ENCODE data around the gene FRMD1.

The FRMD1 gene

DNA sequence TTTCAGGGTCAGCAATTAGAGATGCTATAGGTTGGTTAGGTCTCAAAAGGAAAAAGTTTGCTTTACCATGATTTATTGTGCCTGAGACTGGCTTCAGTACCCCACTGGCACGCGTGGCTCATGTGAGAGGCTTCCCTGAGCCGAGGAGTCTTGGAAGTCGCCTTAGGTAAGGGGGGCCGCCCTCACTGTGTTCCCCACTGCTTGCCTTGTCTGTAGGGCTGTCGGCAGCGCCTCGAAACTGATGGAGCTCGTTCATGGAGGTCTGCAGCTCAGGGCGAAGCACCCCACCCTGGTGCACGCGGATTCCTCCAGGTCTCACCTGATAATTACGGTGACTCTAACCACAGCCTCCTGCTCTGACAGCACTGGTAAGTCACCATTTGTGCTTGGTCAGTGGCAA, 39.2 kb downstream of the FRMD1 start:
- DNase-seq: no peak

DNA sequence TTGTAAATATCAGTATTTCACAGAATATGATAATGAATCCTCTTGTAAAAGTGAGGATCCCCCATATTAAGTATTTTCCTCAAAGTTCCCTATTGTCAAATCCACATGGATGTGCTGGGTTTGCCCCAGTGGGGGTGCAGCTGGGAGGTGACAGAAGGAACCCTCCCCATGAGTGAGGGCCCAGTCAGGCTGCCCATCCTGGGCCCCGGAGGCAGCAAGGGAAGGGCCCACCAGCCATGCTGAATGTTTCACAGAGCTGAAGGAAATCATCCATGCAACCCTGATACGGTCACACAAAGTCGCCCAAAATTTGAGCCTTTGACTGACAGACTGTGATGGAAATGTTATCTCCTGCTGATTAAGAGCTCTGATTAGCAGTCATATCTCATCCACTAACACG, 39.7 kb downstream of the FRMD1 start:
- DNase-seq: no peak

DNA sequence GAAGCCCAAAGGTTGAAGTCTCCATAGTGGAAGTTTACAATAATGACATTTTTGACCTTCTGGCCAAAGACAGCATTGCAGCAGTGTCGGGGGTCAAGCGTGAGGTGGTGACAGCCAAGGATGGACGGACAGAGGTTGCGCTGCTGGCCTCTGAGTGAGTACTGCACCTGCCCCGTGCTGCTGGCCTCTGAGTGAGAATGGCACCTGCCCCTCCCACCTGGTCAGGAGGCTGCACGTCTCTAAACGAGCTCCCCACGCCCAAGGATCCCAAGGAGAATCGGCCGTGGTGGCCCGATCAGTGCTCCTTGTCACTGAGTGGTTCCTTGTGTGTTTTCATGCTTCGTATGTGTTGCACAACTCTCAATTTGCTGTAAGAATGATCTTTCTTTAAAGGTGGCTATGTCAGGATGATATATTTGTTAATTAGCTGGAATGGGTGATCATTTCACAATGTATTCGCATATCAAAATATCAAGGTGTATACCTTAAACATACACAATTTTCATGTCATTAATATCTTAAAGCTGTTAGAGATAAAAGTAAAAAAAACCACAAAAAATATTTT, 40.4 kb downstream of the FRMD1 start:
- DNase-seq: no peak

DNA sequence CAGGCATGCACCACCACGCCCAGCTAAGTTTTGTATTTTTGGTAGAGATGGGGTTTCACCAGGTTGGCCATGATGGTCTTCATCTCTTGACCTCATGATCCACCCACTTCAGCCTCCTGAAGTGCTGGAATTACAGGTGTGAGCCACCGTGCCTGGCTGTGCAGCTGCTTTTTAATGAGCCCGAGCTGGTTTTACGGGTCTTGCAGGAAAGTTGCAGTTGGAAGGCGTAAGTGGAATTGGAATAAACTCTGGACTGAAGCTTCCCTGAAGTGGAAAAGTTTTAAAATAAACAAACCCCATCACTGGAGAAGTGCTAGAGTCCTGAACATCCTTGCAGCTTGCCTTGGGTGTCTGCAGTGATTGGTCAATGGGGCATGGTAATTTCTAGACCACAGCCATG, 41.2 kb downstream of the FRMD1 start:
- DNase-seq: no peak

DNA sequence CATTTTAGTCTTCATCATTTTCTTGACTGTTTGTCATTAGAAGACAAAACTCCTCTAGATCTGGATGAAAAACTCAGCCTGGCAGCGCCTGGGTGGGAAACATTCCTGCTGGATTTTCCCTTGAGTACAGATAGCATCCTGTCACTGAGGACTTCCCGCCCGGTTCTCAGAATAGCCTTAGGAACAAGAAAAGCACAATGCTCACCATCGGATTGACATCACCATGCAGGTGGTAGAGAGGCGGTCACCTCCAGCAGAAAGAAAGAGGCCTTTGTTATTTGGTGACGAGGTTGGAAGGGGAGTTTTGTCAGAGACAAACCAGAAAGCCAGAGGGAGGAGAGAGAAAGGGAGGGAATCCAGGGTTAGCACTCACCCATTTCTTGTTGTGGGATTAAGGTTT, 41.8 kb downstream of the FRMD1 start:
- DNase-seq: no peak

DNA sequence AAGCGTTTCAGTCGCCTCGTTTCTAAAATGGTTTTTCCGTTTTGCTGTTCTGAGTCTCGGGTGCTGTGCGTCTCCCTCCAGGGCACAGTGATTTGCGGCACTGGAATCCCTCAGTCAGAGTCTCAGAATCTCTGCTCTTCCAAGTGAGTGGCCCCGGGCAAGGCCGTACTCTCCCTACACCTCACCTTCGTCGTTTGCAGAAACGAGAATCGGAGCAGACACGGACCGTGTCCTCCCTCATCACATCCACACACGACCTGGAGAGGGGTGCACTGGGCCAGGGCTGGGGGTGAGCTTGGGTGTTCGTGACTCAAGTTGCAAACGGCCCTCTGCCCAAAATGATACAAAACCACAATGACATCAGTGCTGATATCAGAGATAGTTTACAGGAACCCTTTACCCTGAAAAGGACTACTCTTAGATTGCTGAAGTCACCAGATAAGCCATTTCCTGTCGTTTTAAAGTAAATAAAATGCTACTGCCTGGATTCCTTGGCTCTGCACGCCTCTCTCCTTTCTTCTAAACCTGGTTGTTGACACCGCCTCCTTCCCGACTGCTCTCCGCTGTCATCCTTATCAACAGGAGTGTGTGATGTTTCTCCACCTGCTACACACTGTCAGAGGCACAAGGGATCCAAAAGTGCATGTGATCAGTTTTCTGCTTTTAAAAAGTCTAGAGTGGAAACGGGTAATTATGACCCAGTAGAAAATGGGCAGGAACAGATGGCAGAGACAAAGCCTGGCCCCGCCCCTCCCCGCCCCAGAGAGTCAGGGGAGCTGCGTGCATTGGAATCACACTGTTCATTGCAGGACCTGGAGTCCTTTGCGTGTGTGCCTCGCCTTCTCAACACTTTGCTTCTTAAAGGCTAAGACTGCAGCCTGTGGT, 43.1 kb downstream of the FRMD1 start:
- DNase-seq: no peak

DNA sequence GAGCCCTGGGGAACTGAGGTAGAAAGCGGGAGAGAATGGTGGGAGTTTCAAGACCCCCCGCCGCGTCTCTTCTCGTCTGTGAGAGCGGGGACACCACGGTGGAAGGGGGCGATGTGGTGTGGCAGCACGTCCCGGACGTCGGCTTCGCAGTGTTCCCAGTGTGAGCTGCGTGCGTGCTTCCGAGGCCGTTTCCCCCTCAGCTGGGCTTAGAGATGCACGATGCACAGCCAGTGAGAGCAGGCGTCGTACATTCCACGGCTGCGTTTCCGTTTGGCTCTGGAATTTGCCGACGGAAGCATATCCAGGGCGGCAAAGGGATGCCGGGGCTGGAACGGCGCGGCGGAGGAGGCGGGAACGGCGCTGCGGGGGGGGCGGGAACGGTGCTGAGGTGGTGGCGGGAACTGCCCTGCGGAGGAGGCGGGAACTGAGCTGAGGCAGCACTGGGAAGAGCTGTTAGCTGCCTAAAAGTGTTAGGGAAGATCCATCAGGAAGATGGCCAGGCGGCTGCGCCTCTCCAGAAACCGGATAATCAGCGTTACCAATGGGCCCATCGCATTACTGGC, 43.8 kb downstream of the FRMD1 start:
- DNase-seq: no peak

DNA sequence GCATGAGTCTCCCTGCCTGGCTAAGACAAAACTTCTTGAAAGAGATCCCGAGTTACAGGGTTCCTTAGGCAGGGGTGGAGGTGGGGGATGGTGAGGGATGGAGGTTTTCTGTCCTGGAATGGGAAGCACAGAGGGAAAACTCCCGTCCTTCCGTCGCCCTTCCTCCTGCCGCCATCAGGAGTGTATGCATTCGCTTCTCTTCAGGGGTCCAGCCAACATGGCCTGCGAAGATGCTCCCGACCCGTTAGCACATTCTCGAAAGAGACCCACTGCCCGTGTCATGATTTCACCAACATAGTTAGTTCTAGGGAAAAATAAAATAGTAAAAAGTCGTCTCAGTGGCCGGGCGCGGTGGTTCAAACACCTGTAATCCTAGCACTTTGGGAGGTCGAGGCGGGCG, 44.5 kb downstream of the FRMD1 start:
- DNase-seq: no peak

DNA sequence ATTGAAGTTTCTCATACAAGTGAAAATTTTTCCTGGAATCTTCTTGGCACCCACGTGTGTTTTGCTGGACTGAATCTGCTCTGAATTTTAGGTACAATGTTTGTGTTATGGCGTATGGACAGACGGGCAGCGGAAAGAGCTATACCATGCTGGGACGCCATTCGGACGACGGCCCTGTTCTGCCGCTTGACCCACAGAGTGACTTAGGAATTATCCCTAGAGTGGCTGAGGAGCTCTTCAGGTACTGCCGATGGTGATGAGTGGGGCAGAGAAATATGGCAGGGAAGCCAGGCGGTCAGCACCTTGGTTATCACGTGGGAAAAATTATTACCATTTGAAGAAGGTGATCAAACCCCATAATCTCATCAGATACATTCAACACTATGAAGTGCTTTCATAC, 45.2 kb downstream of the FRMD1 start:
- no peak for DNase-seq

DNA sequence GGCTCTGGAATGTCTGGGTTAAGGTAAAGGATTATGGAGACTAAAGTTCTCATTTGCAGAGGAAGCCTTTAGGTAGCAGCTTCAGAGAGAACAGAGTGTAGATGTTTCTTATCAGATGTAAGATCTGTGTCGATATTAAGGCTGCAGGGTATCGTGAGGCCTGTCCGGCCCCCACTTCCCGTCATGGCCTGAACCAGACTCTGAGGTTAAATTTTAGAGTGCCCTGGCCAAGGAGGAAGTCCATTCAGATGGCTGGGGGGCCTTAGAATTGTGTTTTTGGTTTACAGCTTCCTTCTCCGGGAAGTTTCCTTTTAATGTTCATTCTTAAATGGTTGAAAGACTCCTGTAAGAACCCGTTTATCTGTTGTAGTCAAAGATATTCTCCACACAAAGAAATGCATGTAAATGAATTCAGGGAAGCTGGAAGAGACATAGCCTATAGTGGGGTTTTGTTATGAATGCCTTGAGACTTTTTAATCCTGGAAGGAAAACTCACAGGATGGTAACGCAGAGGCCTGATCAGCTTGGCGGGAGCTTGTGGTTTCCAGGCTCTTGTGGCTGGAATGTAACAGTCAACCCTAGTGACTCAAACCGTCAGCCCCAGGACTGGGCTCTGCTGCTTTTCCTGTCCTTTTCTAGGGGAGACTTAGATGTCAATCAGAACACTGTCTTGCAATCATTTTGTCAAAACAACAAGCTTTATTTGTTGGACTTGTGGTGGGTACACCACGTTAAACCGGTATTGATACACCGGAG, 46.8 kb downstream of the FRMD1 start:
- no peak for DNase-seq

DNA sequence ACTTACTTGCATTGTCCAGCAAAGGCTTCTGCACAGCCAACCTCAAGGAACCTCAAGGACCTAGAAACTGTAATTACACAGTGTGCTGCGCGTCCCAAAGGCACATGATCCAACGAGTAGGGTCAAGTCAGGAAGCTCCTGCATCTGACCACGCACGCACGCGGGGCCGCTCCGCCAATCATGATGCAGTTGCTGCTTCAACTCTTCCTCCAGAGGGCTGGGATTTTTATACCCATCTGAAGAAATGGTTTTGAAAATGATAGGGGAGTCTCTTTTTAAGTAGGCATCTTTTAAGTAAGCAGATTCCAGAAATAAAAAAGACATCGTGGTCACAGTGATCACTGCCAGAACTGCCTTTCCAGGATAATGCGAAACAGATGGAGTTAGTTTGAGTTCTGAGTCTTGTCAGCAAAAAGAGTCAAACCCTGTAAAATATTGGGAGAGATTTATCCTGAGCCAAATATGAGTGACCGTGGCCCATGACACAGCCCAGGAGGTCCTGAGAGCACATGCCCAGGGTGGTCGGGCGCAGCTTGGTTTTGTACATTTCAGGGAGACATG, 47.5 kb downstream of the FRMD1 start:
- DNase-seq: no peak

DNA sequence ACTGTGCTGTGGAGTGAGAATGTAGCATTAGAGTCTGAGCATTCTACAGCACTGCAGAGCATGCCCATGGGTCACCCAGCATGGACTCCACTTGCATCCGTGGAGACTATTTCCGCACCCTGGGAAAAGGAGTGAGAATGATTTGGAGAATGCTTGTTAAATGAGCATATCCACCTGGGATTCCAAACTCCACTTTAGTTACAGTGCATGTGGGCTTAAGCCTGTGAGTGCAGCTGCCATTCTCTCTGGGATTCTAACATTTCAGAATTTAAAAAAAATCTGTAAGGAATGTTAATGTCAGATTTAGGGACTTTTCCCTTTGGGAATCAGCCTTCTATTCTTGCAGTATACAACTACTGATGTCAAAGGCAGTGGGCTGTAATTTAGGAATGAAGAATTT, 48.1 kb downstream of the FRMD1 start:
- no peak for DNase-seq

DNA sequence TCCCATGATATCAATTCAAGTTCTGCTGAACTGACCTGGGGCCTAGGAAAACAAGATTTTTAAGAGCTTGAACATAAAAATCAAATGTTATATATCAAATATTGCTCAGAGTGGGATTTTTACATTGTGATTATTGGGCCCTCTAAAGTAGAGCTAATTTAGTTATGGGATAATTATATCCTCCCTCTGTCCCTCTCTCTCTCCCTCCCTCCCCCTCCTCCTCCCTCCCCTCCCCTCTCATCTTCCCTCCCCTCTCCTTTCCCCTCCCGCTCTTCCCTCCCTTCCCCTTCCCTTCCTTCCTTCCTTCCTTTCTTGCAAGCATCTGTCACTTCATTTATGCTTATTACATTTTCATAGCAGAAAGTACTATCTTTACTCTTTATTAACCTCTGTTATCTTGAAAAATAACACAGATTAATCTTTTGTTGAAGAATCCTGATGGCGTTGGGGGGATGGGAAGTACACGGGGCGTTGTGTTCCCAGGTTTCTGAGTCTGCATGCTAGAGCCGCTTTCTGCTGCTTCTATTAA, 48.7 kb downstream of the FRMD1 start:
- no peak for DNase-seq

DNA sequence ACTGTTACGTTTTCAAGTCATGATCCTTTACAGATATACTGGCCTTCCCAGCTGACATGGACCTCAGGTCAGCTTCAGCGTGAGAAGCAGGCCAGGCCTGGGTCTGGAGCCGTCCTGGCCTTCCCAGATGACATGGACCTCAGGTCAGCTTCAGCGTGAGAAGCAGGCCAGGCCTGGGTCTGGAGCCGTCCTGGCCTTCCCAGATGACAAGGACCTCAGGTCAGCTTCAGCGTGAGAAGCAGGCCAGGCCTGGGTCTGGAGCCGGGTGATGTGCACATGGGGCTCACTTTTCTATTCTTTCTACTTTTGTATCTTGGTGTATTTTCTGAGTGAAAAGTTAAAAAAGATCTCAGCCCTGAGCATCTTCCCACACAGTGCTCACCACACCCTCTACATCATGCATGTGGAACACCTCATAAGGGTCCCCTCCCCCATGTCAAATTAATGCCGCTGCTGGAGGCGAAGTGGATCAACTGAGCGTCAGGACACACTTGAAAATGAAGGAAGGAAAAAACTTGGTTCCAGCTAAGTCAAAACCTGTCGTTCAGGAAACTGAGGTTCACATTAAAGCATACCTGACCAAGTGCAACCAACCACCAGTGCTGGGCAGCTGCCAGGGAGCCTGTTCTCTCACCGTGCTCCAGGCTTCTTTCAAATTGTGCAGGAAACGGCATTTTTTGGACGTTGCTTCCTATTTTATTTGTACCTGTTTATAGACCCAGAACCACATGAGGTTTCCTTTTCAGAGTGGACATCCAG, 49.4 kb downstream of the FRMD1 start:
- no peak for DNase-seq

DNA sequence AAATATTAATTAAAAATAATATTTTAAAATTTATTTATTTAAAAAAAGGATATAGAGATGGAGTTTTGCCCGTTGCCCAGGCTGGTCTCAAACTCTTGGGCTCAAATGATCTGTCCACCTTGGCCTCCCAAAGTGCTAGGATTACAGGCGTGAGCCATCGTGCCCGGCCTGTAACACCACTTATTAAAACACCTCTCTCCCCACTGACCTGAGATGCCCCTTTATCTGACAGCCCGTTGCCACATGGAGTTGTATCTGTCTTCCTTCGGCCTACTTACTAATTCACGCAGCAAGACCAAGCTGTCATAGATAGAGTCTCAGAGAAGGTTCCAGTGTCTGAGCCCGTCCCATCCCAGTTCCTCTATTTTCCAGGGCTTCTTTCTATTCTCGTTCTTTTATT, 50.8 kb downstream of the FRMD1 start:
- DNase-seq: no peak

DNA sequence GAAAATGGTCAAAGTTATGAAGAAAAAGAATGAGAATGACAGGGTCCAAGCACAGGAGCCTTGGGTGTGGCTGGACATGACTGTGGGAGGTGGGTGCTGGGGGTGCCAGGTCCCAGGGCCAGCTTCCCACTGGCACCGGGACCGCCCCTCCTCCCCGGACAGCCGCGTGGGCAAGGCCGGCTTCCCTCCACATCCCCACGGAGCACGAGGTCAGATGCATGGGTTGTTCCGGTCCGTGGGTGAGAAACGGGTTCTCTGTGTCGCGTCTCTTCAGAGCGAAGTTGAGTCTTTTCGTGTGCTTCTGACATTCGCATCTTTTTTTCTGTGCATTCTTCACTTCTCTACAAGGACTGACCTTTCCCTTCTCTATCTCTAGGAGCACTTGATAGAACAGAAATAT, 51.5 kb downstream of the FRMD1 start:
- no peak for DNase-seq

DNA sequence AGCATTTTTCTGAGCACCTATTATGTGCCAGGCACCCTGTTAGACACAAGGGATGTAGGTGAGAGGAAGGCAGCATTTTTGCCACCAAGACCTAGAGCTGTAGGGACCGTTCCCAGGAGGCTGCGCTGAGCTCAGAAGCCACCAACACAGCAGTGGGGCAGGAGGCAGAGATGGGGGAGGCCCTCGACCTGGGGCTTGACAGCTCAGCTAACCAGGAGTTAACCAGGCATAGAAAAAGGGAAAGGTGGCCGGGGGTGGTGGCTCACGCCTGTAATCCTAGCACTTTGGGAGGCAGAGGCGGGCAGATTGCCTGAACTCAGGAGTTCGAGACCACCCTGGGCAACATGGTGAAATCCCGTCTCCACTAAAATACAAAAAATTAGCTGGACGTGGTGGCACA, 52.1 kb downstream of the FRMD1 start:
- no peak for DNase-seq

DNA sequence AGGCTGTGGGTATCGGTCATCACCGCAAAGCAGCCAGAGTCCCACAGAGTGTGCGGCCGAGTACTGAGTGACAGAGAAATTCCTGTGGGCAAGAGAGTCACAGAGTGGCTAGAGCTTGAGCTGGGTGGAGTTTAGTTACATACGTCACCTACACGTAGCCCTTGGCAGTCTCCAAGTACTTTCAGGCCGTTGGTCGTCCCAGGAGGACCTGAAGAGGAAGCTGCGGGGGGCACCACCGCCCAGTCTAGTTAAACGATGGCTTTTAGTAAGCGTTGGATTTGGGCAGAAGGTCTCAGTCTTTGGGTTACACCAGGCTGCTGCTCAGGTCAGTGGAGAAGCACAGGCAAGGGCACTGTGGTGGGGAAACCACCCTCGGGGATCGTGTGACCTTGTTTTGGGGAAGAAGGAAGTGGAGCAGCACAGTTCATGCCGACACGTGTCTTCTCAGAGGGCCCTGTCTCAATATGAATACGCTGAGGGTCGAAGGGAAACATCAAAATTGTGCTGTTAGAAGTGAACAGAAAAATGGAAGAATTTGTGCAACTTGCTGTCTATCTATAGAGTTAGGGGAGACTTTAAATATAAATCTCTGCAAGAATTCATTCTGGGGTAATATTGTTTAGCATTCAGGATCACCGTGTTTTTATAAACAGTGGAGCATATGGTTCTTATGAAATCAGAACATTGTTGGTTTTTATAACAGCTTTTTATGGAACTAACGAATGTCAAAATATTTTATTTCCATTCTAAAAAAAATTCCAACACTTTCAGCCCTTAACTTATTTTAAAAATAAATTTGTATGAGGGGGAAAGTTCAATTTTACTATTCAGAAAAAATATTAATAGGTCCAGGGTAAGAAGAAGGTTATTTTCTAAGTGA, 52.9 kb downstream of the FRMD1 start:
- no peak for DNase-seq

DNA sequence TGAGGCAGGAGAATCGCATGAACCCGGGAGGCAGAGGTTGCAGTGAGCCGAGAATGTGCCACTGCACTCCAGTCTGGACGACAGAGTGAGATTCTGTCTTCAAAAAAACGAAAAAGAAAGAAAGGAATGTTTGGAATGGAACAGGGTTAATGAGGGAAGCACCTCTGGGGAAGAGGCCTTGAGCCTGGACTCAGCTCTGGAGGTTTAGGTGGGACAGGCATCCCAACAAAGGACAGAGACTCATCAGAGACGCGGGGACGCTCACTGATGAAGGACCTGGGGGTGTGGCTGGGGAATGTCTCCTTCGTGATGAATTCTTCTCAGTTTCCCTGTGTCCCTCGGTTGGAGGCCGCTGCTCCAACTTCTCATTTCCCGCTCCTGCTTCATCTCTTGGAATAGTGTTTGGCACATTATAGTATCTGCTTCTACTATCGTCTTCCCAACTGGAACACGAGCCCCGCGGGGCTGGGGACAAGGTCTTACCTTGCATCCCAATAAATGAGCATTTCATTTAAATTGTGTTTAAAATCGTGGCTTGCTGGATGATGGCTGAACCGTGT, 54.0 kb downstream of the FRMD1 start:
- no peak for DNase-seq

DNA sequence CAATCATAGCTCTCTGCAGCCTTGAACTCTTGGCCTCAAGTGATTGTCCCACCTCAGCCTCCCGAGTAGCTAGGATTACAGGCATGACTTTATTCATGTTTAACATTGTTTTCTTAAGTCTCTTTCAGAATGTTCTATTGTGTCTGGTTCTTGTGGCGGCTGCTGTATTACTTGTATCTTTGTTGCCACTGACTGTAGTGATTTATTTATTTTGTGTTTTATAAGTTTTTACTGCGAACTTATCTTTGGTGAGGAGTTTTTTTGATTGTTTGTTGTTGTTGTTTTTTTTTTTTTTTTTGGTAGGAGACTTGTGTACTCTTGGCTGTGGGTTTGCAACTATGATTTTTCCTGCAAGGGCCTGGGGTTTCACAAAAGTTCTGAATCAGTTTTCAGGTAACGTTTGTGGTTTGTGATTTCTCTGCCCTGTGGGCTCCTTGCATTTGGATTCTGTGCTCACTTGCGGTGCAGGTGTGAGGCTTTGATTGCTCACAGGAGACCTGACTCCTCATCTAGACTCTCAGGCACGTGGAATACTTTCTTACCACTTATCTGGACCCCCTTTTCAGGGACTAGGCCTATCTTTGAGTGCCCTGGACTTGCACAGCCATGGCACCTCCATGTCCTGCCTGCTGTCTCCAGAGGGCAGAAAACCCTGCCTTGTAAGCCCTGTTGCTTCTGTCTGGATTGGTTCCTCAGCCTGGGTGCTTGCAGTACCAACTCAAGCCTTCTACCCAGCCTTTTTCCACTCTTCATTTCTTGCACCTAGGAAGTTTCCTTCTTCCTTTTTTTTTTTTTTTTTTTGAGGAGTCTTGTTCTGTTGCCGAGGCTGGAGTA, 56.3 kb downstream of the FRMD1 start:
- DNase-seq: no peak
